GM21526 (cell line): ENCODE measurements around the gene TRIP13.
"Not testable (repeated sequence)": the region's sequence is repeated elsewhere in the genome, so short reads cannot be mapped to it uniquely, and the experiment has no call there.

Source experiments
- ATAC-seq: cut with Tn5 transposase; IDR thresholded peaks from one replicate; pipeline ENCODE4 v1.9.1; 2021; ENCODE audit warnings: moderate library complexity; ENCODE audit not compliant: unreplicated experiment, low FRiP score

TRIP13 gene

DNA sequence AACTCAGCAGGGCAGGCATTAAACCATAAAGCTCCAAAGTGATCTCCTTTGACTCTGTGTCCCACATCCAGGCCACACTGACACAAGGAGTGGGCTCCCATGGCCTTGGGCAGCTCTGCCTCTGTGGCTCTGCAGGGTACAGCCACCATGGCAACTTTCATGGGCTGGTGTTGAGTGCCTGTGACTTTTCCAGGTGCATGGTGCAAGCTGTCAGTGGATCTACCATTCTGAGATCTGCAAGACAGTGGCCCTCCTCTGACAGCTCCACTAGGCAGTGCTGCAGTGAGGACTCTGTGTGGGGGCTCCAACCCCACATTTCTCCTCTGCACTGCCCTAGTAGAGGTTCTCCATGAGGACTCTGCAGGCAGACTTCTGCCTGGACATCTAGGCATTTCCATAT lies 41.3 kb downstream of the TRIP13 start:
- not testable (repeated sequence) for ATAC-seq

DNA sequence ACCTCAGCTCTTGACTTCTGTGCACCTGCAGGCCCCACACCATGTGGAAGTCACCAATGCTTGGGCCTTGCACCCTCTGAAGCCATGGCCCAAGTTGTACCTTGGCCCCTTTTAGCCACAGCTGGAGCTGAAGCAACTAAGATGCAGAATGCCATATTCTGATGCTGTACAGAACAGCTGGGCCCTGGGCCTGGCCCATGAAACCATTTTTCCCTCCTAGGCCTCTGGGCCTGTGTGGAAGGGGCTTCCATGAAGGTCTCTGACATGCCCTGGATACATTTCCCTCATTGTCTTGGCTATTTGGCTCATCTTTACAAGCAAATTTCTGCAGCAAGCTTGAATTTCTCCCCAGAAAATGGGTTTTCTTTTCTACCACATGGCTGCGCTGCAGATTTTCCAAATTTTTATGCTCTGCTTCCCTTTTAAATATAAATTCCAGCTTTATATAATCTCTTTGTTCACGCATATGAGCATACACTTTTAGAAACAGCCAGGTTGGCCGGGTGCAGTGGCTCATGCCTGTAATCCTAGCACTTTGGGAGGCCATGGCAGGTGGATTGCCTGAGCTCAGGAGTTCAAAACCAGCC lies 41.8 kb downstream of the TRIP13 start:
- not testable (repeated sequence) for ATAC-seq

DNA sequence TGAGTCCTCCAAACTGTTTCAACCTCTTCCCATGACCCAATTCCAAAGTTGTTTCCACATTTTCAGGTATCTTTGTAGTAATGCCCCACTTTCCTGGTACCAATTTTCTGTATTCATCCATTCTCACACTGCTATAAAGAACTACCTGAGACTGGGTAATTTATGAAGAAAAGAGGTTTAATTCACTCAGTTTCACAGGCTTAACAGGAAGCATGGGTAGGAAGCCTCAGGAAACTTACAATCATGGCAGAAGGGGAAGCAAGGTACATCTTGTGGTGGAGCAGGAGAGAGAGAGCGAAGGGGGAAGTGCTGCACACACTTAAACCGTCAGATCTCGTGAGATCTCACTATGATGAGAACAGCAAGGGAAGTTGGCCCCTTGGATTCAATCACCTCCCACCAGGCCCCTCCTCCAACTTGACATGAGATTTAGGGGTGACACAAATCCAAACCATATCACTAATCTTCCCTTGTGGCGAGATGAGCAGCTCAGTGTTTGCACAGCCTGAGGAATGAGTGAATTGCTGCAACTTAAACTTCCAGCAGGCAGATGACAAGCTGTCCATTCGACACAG lies 42.9 kb downstream of the TRIP13 start:
- no peak for ATAC-seq

DNA sequence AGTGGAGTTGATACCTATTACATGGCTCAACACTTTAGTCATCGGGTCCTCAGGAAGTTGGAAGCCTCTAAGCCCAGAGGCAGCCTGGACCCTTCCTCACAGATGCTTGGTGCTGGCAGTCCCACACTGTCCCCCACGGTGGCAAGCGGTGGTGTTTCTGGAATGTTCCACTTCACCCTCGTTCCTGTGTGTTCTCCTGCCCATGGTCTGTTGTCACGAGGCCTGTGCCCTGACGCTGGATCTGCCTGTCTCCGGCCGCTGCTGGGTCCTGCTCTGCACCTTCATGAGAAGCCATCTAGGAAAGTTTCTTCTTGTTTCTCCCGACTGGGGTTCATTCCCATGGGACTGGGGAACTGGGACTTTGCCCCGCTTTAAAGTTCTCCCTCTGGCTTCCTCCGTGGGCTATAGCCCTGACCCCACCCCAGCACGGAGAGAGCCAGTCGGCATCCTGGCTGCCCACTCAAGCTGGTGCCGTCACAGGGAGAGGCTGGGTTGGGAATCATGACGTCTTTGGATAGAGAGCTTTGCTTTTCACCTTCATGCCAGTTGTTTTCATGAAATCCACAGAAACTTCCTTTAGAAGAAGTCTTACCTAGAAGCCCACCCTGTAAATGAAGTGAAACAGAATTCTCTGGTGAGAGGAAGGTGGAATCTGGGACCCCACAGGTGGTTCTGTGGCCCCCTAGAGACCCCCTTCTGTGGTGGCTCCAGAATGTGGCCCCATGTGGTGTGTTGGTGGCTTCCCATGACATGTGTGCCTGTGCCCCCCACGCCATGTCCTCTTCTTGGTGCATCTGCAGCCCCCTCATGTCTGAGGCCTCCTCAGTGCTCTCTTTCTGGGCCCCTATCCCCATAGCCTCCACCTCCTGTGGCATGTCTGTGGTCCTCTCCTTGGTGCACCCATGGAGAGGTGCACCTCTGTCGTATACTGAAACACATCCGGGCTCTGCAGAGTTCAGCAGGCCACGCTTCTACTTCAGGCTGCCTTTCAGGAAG lies 43.8 kb downstream of the TRIP13 start:
- ATAC-seq, result no peak

GRCh38 chr5:937151-937924 lies 44.7 kb downstream of the TRIP13 start:
- no peak for ATAC-seq

DNA sequence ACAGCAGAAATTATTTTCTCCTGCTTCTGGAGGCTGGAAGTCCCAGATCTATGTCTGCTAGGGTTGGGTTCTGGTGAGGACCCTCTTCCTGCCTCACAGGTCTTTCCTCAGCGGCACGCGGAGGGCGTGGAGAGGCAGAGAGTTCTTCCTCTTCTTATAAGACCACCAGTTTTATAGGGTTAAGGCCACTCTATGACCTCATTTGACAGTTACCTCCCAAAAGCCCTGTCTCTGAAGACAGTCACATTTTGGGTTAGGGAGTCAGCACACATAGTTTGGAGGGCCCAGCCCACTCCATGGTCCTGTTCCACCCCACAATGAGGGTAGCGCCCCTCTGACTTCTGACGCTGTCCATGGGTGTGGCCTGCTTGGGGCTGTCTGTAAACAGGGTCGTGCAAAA lies 46.7 kb downstream of the TRIP13 start:
- no peak for ATAC-seq

DNA sequence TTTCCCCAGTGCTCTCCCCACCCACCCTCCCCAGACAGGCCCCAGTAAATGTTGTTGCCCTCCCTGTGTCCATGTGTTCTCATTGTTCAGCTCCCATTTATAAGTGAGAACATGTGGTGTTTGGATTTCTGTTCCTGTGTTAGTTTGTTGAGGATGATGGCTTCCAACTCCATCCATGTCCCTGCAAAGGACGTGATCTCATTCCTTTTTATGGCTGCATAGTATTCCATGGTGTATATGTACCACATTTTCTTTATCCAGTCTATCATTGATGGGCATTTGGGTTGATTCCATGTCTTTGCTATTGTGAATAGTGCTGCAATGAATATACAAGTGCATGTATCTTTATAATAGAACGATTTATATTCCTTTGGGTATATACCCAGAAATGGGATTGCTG lies 48.1 kb downstream of the TRIP13 start:
- not testable (repeated sequence) for ATAC-seq

- ATAC-seq, result no peak
Observed at GRCh38 chr5:943201-943917, 50.7 kb downstream of the TRIP13 start.

DNA sequence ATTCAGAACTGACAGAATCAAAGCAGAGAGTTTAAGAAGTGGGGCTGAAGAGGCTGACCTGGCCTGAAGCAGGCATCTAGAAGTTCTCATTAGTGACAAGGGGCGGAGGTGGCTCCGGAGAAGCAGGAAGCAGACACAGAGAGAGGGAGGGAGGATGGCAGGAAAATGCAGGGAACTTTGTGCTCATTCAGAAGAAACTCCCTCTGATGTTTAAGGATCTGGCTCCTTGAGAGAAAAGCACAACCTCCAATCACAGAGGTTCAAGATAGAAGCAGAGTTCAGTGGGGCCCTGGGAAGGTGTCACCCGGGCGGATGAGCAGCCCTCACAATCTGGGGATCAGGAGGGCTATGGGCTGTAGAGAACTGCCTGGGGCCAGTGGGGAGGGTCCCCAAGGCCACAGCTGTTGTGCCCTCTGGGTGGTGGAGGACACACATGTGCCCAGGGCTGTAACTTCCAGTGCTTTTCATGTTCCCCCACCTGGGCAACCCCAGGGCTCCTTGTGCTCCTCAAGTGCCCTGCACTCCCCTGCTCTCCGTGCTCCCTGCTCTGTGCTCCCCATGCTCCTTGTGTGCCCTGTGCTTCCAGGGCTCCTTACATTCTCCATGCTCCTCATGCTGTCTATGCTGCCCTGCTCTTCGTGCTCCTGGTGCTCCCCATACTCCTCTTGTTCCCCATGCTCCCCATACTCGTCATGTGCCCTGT lies 51.4 kb downstream of the TRIP13 start:
- no peak for ATAC-seq

GRCh38 chr5:944621-944927 lies 51.9 kb downstream of the TRIP13 start:
- no peak for ATAC-seq

DNA sequence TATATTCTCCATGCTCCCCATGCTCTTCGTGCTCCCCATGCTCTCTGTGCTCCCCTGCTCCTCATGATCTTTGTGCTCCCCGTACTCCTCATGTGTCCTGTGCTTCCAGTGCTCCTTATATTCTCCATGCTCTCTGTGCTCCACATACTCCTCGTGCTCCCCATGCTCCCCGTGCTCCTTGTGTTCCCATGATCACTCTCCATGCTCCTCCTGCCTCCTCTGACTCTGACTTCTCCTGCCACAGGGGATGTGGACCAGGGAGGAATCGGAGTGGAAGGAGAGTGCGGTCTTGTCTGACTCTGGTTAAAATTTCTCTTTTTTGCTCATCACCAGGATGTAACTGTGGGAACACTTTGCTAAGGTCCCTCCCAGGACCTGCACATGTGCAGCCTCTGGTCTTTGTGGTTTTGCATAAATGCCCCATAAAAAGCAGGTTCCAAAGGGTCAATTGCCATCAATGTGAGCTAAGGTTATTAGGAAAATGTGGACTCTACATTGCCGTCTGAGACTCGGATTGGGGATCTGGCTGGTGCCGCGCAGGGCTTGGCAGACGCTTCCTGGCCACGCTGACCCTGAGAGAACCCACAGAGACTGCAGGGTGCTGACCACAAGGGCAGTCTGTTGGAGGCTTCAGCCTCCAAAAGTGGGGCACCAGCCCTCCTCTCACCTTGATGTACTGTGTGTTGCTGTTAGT lies 52.5 kb downstream of the TRIP13 start:
- ATAC-seq, result no peak

- ATAC-seq, result no peak
Observed at GRCh38 chr5:945691-946551, 53.2 kb downstream of the TRIP13 start.

DNA sequence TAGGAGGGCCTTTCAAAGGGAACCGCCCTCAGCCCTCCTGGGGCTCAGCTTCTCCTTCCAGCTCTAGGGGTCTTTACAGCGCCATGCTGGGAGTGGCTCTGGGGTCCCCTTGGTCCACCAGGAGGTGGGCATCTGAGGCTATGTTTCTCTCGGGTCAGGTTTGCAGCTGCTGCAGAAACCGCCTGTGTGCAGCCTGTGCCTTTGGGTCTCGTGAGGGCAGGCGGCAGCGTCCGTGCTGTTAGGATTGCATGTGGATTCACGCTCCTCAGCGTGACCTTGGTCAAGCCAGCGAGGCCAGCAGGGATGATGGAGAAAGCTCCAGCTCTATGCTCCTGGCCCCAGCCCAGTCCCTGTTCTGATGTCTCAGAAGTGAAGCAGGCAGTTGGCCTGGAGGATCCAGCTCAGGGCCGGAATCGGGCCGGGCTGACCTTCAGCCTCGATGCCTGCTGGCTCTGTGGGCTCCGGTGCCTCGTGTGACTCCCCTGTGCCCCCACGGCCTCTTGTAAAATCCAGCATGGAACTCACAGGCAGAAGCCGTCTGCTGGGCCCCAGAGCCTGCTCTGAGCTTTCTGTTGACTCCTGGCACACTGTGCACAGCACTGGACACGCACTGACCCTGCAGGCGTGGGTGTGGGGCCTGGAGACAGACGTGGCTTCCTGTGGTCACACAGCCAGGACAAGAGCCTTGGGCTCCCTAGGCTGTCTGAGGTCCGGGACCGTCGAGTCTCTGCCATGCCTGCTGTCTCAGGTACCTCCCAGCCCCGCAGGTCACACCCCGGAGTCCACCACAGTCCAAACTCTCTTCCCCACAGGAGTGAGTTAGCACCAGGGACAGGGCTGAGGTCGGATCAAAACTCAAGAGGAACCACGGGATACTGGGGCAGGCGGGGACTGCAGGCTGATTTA lies 54.3 kb downstream of the TRIP13 start:
- ATAC-seq, result no peak

DNA sequence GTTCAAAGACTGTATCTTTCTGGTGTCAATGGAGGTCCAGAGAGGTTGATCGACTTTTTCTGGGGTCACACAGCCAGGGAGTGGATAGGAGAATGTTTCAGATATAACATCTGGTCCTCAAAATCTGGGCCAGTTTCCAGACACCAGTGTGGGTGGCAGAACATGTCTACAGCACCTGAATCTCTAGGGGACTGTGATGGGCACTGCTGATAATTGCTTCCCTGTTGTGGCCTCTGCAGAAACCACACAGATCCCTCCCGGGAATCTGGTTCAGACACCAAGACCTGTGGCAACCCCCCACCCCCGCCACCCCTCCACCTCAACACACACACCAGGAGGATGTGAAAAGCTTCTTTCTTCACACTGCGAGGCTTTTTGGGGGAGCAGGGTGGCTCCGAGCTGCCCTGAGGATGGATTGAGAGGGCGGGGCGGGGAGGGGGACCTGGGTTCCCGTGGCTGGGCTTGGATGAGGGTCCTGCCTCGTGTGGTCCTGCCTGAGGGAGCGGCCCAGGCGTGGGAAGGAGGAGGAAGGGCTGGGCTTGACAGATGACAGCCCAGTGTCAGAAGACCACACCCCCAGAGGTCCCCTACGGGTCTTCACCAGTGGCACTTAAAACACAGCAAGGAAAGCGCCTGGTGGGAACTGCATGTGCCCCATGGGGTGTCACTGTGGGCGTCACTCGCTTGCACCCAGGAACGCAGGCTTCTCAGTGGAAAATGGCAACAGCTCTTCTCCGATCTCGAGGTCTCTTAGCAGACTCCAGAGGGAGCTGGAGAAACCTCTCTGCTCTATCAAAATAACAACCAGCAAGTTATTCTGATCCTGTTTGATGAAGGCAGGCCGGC lies 55.2 kb downstream of the TRIP13 start:
- no peak for ATAC-seq

DNA sequence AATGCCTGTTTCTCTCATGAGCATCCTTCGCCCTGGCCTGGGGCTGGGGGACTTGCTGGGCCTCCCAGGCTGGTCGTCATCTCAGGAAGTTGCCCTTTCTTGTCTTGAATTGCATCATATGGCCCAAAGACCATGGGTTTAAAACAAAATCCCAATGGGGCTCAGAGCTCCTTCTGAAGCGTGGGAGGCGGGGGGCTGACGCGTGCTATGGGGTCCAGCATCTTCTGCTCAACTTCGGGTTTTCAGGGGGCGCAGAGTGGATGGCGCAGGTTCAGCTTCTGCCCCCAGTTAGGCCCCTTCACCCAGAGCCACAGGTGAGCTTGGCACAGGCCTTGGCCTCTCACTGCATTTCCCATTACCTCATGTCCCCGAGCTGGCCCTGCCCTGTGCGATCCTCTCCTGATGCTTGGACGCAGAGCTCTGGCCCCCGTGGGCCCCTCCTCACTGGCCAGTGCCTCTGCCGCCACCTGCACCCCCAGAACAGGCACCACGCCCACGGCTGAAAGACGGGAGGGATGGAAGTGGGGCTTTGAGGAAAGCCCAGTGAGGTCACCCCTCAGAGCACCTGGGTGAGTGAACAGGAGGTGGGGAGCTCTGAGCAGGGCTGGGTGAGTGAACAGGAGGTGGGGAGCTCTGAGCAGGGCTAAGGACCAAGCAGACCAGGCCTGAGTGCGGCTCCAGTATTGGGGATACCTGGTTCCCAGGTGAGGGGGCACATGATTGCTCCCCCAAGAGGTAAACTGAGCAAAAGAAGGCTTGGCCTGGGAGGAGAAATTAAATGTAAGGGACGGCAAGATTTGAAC lies 56.0 kb downstream of the TRIP13 start:
- ATAC-seq, result no peak

- ATAC-seq, result no peak
Observed at GRCh38 chr5:949275-949543, 56.5 kb downstream of the TRIP13 start.
